ENCODE measurements around the gene CDC42EP1. TPM values are rescaled to one million over a fixed set of nuclear protein-coding genes. Genes with fewer than 3 reads are reported as not detected.
A peak's percentile ranks its signal among the peaks of the same experiment; 100 is the strongest.

CDC42EP1 gene
- total RNA-seq, 4 donors from 2014 or later: 19.0 to 37.7 (median 27.4) TPM

DNA sequence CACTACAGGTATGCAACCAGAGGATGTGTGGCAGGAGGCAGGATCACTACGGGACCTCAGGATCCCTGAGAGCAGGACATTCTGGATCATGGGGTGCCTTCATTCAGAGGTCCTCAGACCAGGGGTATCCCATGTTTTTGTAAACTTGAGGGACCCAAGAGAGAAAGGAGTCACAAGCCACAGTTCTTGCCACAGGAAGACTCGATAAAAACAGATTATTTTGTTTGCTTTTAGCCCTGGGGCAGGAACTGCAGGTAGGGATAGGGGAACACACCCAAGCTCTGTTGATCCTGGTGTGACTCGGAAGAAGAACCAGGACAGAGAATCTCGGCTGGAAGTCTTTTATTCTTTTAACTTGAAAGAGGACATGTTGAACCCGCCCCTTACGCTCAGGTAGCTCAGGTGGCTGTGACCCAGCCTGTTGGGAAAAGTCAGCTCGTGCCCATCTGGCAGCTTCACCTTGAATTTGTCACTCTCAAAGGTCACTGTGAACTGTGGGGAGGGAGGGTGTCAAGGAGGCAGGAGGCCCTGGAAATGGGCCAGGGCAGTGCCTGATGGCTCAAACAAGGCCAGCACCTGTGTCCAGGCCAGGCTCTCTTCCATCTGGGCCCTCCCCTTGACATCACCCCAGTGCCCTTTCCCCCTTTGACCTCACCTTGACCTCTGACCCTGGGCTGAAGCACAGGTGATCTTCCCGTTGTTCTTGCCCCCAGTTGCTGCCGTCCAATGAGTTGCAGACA lies 9.8 kb downstream of the CDC42EP1 start:
- TF ChIP-seq CTCF (IDR thresholded peaks at IDR 0.05) (no peak), POLR2AphosphoS5 (IDR thresholded peaks at IDR 0.05) (peak; percentile 11)
- ATAC-seq: no peak

DNA sequence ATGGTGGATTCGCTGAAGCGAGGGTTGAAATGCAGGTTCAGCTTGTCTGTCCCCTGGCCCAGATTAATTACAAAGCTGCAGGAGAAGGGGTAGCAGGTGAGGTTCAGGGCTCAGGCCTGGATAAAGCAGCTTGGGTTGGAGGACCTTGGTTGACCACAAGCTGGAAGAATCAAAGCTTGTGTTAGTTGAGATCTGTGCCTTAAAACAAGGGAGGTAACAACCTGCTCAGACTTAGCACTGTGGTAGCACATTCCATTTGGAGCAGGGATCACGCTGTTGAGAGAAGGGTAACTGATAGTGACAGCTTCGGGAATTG lies 10.3 kb downstream of the CDC42EP1 start:
- Histone ChIP-seq H3K9me3 (no peaks in the 10 kb centered on the region), H3K27me3 (peaks cover 25% of the 10 kb centered on the region), H3K4me3 (no peak overlapping the region), H3K4me1 (peaks cover 0 to 49% (median 18%) of the 10 kb centered on the region in 3 donors), H3K27ac (no peak overlapping the region), H3K36me3 (peaks cover 0 to 29% of the 10 kb centered on the region in 2 donors)
- no peak for TF ChIP-seq POLR2AphosphoS5 (IDR thresholded peaks at IDR 0.05)
- no peak for TF ChIP-seq EP300 (IDR thresholded peaks at IDR 0.05)
- TF ChIP-seq POLR2A (IDR thresholded peaks at IDR 0.05): no peak
- no peak for TF ChIP-seq CTCF (IDR thresholded peaks at IDR 0.05)
- WGBS, 2 donors (ENCODE audit: low coverage in 1 of 2): 71 to 86% methylated on average over 1 to 2 of the region's 4 CpGs
- no peak for ATAC-seq

More for the DNA sequence above, 9.8 kb downstream of the CDC42EP1 start:
- Histone ChIP-seq H3K9me3 (no peaks in the 10 kb centered on the region), H3K36me3 (peaks cover 0 to 29% of the 10 kb centered on the region in 2 donors), H3K27ac (no peak overlapping the region), H3K27me3 (peaks cover 25% of the 10 kb centered on the region), H3K4me1 (peaks cover 0 to 53% (median 18%) of the 10 kb centered on the region in 3 donors), H3K4me3 (no peak overlapping the region)
- WGBS, 2 donors (ENCODE audit: low coverage in 1 of 2): 75 to 77% methylated on average over 2 to 7 of the region's 9 CpGs

DNA sequence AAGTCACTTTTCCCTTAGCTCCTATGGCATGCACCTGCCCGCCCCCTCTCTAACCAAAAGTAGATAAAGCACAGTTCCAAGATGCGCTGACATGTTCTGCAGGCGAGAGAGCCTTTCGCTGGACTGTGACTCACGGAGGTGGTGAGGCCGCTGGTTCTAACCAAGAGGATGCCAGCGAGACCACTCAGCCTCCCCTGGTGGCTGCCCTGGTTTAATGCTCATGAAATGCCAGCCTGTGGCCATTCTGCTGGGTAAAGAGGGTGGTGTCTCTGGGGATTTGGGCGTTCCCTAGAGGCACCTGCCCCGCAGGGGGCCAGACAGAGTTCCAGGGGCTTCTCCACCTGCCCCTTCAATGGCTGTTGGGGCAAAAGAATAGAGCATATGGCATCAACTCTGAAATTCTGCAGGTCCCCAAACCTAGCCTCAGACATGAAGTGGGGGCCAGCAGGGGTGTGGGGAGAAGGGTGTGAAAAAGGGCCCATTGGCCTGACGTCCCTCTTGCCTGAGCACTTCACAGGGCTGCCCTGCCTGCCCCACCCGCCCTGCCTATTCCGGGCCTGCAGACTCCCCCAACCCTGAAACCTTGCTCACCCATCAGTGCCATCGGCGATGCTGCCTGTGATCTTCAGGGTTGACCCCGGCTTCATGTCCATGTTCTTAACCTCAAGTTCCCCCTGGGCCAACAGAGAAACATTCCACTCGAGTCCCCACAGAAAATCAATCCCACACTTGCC lies 11.1 kb downstream of the CDC42EP1 start:
- Histone ChIP-seq H3K4me1 (peaks cover 0 to 41% (median 12%) of the 10 kb centered on the region in 3 donors), H3K4me3 (no peak overlapping the region), H3K36me3 (peaks cover 0 to 21% of the 10 kb centered on the region in 2 donors), H3K9me3 (no peaks in the 10 kb centered on the region), H3K27ac (no peak overlapping the region), H3K27me3 (peaks cover 19% of the 10 kb centered on the region)
- no peak for ATAC-seq
- TF ChIP-seq EP300 (IDR thresholded peaks at IDR 0.05): no peak
- no peak for TF ChIP-seq CTCF (IDR thresholded peaks at IDR 0.05)
- no peak for TF ChIP-seq POLR2AphosphoS5 (IDR thresholded peaks at IDR 0.05)
- TF ChIP-seq POLR2A (IDR thresholded peaks at IDR 0.05): no peak
- WGBS, 2 donors (ENCODE audit: low coverage in 1 of 2): 81% methylated on average over 5 of the region's 16 CpGs; no CpG with 5 or more reads in 1 of the 2 donors

DNA sequence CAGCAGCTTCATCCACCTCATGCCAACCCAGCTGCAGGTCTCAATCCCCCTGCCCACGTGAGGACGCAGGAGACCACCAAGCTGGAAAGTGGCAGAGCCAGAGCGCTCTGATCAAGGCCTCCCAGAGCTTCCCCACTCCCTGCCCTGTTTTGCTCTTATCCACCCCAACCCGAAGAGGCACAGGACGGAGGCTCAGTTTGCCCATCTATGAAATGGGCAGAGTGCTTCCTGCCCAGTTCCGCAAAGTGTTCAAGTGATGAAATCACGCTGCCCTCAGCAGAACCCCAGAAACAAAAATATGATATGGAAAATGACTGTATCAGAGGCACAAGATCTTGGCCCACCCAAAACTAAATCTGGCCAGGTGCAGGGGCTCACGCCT lies 11.7 kb downstream of the CDC42EP1 start:
- no peak for ATAC-seq
- Histone ChIP-seq H3K4me1 (peaks cover 0 to 35% (median 6%) of the 10 kb centered on the region in 3 donors), H3K36me3 (peaks cover 0 to 15% of the 10 kb centered on the region in 2 donors), H3K27ac (no peak overlapping the region), H3K27me3 (peaks cover 19% of the 10 kb centered on the region), H3K4me3 (no peak overlapping the region), H3K9me3 (no peaks in the 10 kb centered on the region)
- TF ChIP-seq POLR2AphosphoS5 (IDR thresholded peaks at IDR 0.05) (no peak), CTCF (IDR thresholded peaks at IDR 0.05) (no peak), POLR2A (IDR thresholded peaks at IDR 0.05) (no peak), EP300 (IDR thresholded peaks at IDR 0.05) (no peak)
- WGBS, 2 donors (ENCODE audit: low coverage in 1 of 2): 97% methylated on average over 5 of the region's 8 CpGs; no CpG with 5 or more reads in 1 of the 2 donors

Data from gastroesophageal sphincter (tissue), 4 donors.